IgD-negative memory B cell (primary cell): ENCODE results near the gene ACTRT2. TPM values are rescaled to one million over a fixed set of nuclear protein-coding genes. Genes with fewer than 3 reads are reported as not detected.
A peak's percentile ranks its signal among the peaks of the same experiment; 100 is the strongest.

Experiments
- H3K27ac Mint-ChIP-seq, 3 donors: one replicate each; pipeline ENCODE4 v1.8.0; 2020 to 2022; ENCODE audit warnings: mild to moderate bottlenecking in 3 of 3, mixed read lengths in 3 of 3, moderate library complexity in 1 of 3
- H3K27me3 Mint-ChIP-seq: one replicate; pipeline ENCODE4 v1.8.0; 2021; ENCODE audit warnings: mixed read lengths
- H3K36me3 Mint-ChIP-seq: one replicate; pipeline ENCODE4 v1.8.0; 2020; ENCODE audit warnings: mild to moderate bottlenecking, mixed read lengths
- H3K4me1 Mint-ChIP-seq, 3 donors: one replicate each; pipeline ENCODE4 v1.8.0; 2020 to 2022; ENCODE audit warnings: mixed read lengths in 3 of 3, mild to moderate bottlenecking in 1 of 3
- H3K4me3 Mint-ChIP-seq, 4 donors: one replicate each; pipeline ENCODE4 v1.8.0; 2020 to 2022; ENCODE audit warnings: mild to moderate bottlenecking in 4 of 4, mixed read lengths in 4 of 4, moderate library complexity in 3 of 4
- H3K9me3 Mint-ChIP-seq, 3 donors: one replicate each; pipeline ENCODE4 v1.8.0; 2020 to 2021; ENCODE audit warnings: mixed read lengths in 3 of 3, mild to moderate bottlenecking in 1 of 3
- polyA plus RNA-seq: library from polyadenylated mRNA; unstranded; fragments of 300-500 nt; fragmentation: Illumina TruSeq; gene quantifications from one replicate; pipeline ENCODE4 v1.2.3, GENCODE V29; 2021

The ACTRT2 gene
- polyA plus RNA-seq, 1 donor from 2014 or later: not detected

DNA sequence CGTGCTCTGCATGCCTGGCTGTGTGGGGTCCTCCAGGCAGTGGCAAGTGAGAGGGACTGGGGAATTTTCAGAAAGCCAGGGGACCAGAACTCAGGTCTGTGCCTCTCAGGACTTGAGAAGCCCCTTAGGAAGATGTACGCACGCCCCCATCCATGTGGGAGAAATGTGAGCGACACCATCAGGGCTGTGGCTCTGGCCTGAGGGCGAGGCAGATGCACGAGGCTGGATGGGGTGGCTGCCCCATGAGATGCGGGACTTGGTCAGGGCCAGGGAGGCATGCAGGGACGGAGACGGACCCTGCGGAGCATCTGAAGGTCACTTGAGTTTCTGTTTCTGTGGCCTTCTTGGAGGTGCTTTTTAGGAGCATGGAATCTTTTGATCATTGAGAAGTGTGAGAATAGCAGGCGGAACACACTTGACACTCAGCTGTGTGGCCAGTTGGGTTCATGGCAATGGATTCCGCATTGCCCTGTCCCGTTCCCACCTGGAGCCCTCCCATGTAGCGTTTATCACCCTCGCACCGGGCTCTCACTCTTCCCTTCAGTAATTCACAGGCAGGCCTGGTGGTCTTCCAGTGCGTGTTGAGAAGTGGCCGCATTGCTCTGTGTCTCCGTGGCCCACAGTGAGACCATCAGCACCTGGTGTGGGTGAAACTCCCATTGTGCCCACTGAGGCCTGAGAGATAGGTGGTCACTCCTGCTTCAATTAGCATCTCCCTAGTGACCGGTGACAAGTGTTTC is 30.7 kb upstream of the ACTRT2 start:
- peaks cover 4 to 10% (median 6%) of the 10 kb centered on the region in 3 donors for H3K9me3 Mint-ChIP-seq
- H3K4me1 Mint-ChIP-seq: no peaks in the 10 kb centered on the region
- H3K27me3 Mint-ChIP-seq: peaks cover 2% of the 10 kb centered on the region
- H3K4me3 Mint-ChIP-seq: no peak overlapping the region
- H3K27ac Mint-ChIP-seq: peak overlapping the region in 1 of 3 donors; percentile 83
- no peaks in the 10 kb centered on the region for H3K36me3 Mint-ChIP-seq

DNA sequence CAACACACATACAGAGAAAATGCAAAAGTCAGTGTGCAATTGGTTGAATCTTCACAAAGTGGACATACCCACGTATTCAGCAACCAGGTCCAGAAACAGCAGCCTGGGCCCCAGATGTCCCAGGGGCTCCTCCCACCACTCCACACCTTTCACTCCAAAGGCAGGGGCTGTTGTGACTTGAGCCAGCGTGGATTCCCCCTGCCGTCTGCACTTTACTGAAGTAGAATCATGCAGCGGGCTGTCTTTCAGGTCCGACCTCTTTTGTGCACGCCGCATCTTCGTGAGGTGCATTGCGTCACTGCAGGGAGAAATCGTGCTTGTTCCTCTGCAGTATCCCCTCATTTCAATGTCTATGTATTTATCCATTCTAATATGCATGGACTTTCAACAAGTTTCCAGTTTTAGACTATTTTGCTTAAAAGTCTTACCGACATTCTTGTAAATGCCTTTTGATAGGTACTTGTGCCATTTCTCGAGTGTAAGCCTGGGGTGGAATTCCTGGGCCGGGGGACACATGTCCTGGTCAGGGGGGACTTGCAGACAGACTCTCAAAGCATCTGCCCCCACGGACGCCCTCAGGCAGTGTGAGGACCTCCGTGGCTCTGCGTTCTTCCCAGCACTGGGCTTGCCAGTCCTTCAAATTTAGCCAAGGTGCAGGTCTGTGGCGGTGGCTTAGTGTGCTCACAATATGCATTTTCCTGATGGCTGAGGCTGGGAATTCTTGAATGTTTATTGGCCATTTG is 29.3 kb upstream of the ACTRT2 start:
- no peak overlapping the region for H3K27ac Mint-ChIP-seq
- no peaks in the 10 kb centered on the region for H3K4me1 Mint-ChIP-seq
- H3K9me3 Mint-ChIP-seq: peaks cover 6 to 9% (median 8%) of the 10 kb centered on the region in 3 donors
- no peaks in the 10 kb centered on the region for H3K36me3 Mint-ChIP-seq
- H3K4me3 Mint-ChIP-seq: no peak overlapping the region
- peaks cover 2% of the 10 kb centered on the region for H3K27me3 Mint-ChIP-seq

DNA sequence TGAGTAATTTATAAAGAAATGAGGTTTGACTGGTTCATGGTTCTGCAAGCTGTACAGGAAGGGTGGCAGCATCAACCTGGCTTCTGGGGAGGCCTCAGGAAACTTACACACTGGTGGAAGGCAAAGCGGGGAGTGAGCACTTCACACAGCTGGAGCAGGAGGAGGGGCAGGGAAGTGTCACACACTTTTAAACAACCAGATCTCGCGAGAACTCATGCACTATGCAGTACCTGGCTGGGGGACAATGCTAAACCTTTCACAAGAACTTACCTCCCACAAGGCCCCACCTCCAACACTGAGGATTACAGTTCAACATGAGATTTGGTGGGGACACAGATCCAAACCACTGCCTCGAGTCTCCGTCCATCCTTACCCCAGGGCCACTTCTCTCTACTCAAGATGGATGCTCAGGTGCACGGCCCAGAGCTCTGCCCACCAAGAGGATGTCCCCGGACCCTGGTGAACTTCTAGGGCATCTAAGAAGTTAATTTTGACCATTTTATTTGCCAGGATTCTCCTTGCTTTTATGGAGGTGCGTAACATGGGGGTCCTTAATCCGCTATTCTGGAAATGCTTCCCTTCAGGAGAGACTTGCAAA is 22.7 kb upstream of the ACTRT2 start:
- peaks cover 4 to 15% (median 12%) of the 10 kb centered on the region in 3 donors for H3K9me3 Mint-ChIP-seq
- H3K4me3 Mint-ChIP-seq: no peak overlapping the region
- peaks cover 8% of the 10 kb centered on the region for H3K27me3 Mint-ChIP-seq
- H3K27ac Mint-ChIP-seq: no peak overlapping the region
- H3K36me3 Mint-ChIP-seq: peaks cover 2% of the 10 kb centered on the region
- peaks cover 0 to 2% (median 0%) of the 10 kb centered on the region in 3 donors for H3K4me1 Mint-ChIP-seq

DNA sequence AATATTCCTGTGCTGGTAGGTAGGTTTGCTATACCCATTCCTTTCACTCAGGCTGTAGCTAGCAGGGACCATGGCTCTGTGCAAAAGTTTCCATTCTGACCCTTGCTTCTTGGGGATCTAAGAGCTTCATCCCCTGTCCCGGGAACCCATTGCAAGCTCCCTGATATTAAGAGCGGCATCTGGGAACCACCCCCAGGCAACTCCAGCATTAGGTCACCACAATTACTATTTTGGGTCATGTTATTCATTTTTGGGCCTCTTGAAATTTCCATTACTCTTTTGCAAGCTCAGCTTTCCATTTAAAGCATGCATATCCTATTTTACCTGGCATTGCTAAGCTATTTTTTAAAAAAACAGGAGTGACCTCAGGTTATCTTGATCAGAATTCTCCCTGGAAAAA is 22.1 kb upstream of the ACTRT2 start:
- H3K36me3 Mint-ChIP-seq: peaks cover 2% of the 10 kb centered on the region
- H3K27me3 Mint-ChIP-seq: peaks cover 11% of the 10 kb centered on the region
- H3K4me1 Mint-ChIP-seq: peaks cover 0 to 2% (median 0%) of the 10 kb centered on the region in 3 donors
- H3K4me3 Mint-ChIP-seq: no peak overlapping the region
- H3K9me3 Mint-ChIP-seq: peaks cover 2 to 12% (median 8%) of the 10 kb centered on the region in 3 donors
- H3K27ac Mint-ChIP-seq: no peak overlapping the region

DNA sequence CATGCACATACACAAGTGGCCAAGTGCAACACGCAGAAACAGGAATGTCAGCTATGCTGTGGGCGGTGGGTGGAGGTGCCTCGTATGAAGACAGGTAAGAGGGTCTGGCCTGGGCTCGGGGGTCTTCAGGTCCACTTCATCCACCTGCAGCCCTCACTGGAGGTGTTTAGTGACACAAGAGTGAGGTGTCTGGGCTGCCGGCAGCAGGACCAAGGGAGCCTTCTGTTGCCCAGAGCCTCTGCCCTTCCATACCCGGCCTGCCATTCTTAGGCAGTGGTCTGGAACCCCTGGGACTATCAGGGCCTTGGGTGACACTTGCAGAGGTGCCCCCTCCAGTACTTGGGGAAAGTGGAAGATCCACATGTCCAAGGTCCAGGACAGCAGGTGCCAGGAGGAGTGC is 21.7 kb upstream of the ACTRT2 start:
- peaks cover 2 to 12% (median 8%) of the 10 kb centered on the region in 3 donors for H3K9me3 Mint-ChIP-seq
- peaks cover 2% of the 10 kb centered on the region for H3K36me3 Mint-ChIP-seq
- H3K4me1 Mint-ChIP-seq: peaks cover 0 to 2% (median 0%) of the 10 kb centered on the region in 3 donors
- peaks cover 12% of the 10 kb centered on the region for H3K27me3 Mint-ChIP-seq
- H3K27ac Mint-ChIP-seq: no peak overlapping the region
- H3K4me3 Mint-ChIP-seq: no peak overlapping the region

DNA sequence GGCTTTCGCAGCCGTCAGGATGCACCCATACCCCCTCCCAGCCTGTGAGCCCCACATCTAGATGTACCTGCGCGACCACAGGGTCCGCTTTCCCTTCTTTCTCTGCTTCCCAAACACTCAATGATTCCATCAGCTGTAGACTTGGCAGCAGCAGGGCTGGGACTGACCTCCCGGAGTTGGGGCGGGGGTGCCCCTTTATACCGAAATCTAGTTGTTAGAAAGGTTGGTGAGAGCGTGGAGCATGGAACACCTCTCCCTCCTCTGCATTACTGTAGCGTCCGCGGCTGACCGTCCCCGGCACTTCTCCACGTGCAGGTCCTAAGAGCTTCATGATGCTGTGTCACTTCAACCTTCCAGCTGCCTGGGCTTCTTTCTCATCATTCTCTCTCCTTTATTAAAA is 21.1 kb upstream of the ACTRT2 start:
- Mint-ChIP-seq H3K4me1 (peaks cover 0 to 2% (median 0%) of the 10 kb centered on the region in 3 donors), H3K27me3 (peaks cover 12% of the 10 kb centered on the region), H3K4me3 (no peak overlapping the region), H3K27ac (no peak overlapping the region), H3K9me3 (peaks cover 2 to 12% (median 8%) of the 10 kb centered on the region in 3 donors), H3K36me3 (peaks cover 2% of the 10 kb centered on the region)

DNA sequence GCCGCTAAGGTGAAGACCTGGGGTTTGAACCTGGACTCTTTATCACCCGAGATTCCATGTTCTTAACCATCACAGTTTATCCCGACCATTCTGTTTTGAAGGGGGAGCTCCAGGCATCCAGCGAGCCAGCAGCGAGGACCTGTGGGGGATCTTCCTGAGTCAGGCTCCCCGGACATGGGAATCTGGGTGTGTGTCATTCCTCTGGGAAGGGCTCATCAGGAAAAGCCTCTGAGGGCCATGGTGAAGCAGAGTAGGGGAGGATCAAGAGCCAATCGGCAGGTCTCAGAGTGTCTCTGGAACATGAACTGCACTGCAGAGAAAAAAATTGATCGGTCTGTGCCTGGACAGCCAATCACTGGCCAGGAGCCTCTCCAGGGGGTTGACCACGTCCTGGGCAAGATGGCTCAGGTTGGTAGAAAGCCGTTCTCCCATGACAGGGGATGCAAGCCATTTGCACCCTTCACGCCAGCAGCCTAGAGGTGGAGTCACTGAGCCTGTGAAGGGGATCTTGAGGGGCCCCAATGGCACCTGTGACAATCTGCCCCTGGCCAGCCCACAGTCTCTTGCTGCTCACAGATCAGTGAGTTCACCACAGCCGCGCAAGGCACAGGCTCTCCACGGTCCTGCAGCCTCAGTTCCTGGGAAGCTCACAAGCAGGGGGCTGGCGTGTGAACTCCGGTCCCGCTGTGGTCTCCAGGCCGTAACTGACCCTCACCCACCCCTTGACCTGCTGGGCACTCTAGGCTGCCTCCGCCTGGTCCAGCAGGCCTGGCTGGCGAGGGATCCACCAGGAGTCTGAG is 20.4 kb upstream of the ACTRT2 start:
- peaks cover 0 to 2% (median 0%) of the 10 kb centered on the region in 3 donors for H3K4me1 Mint-ChIP-seq
- peaks cover 2 to 13% (median 8%) of the 10 kb centered on the region in 3 donors for H3K9me3 Mint-ChIP-seq
- H3K4me3 Mint-ChIP-seq: no peak overlapping the region
- peaks cover 12% of the 10 kb centered on the region for H3K27me3 Mint-ChIP-seq
- H3K36me3 Mint-ChIP-seq: peaks cover 2% of the 10 kb centered on the region
- H3K27ac Mint-ChIP-seq: no peak overlapping the region

DNA sequence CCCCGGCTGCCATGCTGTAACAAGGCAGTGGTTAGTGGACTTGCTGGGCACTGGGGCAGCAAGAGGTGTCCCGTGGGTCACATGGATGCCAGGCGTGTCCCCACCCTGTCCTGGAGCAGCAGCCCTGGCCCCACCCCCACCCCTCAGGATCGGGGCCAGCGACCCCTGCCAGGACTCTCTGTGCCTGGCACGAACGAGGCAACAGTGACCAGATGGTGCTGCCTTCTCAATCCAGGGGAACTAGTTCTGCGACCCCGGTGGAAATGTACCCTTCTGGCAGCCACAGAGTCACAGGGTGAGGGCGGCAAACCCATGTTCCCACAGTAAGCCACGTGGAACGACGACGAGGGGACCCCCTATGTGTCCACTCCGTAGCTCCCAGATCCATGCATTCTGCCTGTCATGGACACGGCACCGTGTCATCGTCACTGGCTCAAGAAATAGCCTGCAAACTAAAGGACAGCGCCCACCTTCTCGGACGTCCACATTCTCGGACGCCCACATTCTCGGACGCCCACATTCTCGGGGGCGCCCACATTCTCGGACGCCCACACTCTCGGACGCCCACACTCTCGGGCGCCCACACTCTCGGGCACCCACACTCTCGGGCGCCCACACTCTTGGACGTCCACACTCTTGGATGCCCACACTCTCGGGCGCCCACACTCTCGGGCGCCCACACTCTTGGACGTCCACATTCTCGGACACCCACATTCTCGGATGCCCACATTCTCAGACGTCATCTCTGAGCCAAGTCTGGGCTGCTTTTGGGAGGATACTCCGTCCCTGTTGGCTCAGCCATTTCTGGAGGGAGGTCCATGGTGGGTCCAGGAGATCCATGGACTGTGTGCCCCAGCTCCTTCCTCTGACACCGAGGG is 19.6 kb upstream of the ACTRT2 start:
- H3K27me3 Mint-ChIP-seq: peaks cover 12% of the 10 kb centered on the region
- H3K36me3 Mint-ChIP-seq: peaks cover 4% of the 10 kb centered on the region
- H3K4me3 Mint-ChIP-seq: no peak overlapping the region
- no peak overlapping the region for H3K27ac Mint-ChIP-seq
- H3K4me1 Mint-ChIP-seq: peaks cover 0 to 2% (median 0%) of the 10 kb centered on the region in 3 donors
- H3K9me3 Mint-ChIP-seq: peaks cover 3 to 11% (median 11%) of the 10 kb centered on the region in 3 donors

DNA sequence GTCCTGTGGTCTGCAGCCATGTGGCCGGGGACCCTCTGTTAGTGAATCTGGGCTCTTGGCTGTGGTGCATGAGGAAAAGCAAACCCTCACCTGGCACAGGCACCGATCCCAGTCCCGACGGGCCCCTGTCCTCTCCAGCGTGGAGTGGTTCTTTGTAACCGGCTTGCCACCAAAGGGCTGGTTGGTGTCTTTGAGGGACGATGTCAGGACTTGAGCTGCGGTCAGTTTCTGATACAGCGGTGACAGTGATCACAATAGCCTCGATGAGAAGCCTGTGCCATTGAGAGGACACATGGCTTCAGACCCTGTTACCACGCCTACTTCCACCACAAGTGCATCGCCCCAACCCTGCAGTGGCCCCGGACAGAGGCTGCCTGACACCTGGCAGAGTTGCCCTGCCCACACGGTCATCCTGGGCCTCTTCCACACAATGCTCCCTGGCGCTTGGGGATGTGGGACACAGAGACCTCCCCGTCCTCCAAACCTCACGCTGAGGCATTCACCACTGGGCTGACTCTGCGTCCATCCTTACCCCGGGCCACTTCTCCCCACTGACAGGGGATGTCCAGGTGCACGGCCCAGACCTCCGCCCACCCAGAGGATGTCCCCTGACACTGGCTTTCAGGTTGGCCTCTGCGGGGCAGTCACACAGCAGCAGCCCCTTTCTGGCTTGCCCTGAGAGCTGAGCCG is 18.8 kb upstream of the ACTRT2 start:
- no peak overlapping the region for H3K4me3 Mint-ChIP-seq
- H3K4me1 Mint-ChIP-seq: peaks cover 0 to 2% (median 0%) of the 10 kb centered on the region in 3 donors
- no peak overlapping the region for H3K27ac Mint-ChIP-seq
- peaks cover 12% of the 10 kb centered on the region for H3K27me3 Mint-ChIP-seq
- H3K36me3 Mint-ChIP-seq: peaks cover 4% of the 10 kb centered on the region
- peaks cover 2 to 11% (median 9%) of the 10 kb centered on the region in 3 donors for H3K9me3 Mint-ChIP-seq

DNA sequence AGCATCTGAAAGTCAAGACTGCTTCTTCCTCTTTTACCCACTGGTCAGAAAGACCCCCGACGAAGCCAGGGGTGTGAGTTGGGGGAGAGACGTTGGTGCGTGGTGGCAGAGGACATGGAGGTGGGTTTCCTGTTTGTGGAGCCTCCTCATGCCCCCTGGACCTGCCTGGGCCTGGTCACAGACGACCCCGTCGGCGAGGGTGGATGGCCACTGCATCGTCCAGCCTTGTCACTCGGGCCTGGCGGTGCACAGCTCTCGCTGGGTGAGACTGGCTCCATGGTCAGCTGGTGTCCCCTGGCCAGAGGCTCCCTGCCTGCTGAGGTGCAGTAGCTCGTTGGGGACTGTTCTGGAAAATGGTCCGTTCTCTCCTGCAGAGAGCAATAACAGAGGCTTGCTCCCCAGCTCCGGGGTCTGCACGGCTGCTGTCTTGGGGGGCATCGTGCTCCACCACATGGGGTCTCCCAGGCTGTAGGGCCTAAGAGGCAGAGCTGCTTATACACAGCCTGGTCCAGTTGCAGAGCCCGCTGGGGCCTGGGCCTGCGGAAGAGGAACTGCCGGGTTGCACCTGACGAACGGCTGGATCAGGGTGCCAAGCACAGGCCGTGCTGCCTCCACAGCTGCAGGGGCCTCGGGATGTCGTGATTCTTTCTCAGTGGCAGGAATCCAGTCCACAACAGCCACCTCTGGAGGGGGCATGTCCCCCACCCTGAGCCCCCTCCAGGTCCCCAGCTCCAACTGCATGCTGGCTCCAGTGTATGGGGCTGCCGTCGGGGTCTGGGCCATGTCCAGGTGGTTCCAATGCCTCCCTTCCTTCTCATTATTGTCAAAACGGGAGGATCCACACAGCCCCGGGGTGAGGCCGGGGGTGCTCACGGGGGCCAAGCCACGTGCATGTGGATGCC is 18.0 kb upstream of the ACTRT2 start:
- Mint-ChIP-seq H3K27me3 (peaks cover 12% of the 10 kb centered on the region), H3K4me1 (peaks cover 0 to 2% (median 0%) of the 10 kb centered on the region in 3 donors), H3K4me3 (no peak overlapping the region), H3K9me3 (peaks cover 2 to 18% (median 17%) of the 10 kb centered on the region in 3 donors), H3K27ac (no peak overlapping the region), H3K36me3 (peaks cover 3% of the 10 kb centered on the region)

DNA sequence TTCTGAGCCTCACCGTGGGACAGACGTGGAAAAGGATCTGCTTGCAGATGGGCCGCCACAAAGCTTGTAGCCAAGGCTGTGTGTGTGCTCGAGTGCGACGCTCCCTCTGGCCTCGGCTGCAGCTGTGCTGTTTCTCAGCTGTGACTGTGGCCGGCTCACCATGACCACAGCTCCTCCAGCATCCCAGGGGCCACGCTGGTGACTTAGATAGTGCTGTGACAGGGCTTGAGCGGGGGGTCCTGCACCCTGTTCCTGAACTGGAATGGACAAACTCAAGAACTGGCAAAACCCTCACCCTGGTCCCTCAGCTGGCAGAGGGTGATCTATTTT is 17.4 kb upstream of the ACTRT2 start:
- H3K27me3 Mint-ChIP-seq: peaks cover 12% of the 10 kb centered on the region
- H3K9me3 Mint-ChIP-seq: peaks cover 3 to 17% (median 16%) of the 10 kb centered on the region in 3 donors
- no peak overlapping the region for H3K27ac Mint-ChIP-seq
- peaks cover 0 to 2% (median 0%) of the 10 kb centered on the region in 3 donors for H3K4me1 Mint-ChIP-seq
- peaks cover 2% of the 10 kb centered on the region for H3K36me3 Mint-ChIP-seq
- H3K4me3 Mint-ChIP-seq: no peak overlapping the region

DNA sequence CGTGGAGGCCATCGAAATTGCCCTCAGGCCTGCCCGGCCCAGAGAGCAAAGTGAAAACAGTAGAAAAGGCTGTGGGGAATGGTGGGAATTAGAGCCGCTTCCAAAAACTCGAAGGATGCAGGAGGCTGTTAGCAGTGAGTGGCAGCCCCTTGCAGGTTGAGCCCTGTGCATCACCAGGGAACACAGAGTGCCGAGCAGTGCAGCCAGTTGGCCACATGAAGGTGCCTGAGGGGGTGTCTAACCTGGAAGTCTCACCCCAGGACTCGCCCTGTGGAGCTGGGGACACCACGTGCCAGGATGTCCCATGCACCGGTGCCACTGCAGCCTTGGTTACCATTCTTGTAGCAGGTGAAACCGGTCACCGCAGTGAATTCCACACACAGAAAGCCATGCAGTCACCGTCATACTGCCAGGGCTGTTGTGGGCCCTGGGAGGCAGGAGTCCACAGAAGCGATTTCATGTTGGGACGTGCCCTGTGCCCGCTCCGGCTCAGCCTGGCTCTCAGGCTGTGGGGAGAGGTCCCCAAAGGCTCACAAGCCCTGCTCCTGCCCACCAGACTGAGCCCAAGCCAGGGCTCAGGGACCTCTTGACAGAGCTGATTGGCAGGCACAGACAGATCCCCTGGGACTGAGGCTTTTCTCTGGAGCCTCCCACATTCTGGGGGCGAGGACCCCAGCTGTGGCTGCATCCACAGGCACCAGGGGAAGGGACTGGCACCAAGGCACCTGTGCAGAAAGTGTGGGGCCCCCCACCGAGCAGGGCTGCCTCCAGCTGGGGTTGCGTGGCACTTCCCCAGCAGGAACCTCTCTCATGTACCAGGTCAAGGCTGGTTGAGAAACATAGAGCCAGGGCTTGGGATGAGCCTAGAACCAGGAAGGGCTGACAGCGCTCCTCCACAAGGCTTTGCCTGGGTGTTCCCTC is 16.7 kb upstream of the ACTRT2 start:
- Mint-ChIP-seq H3K27ac (no peak overlapping the region), H3K4me3 (no peak overlapping the region), H3K27me3 (peaks cover 12% of the 10 kb centered on the region), H3K9me3 (peaks cover 4 to 17% (median 17%) of the 10 kb centered on the region in 3 donors), H3K36me3 (peaks cover 2% of the 10 kb centered on the region), H3K4me1 (peaks cover 0 to 2% (median 0%) of the 10 kb centered on the region in 3 donors)
